Muscle layer of colon (tissue), 2 donors: ENCODE results near the gene ZCCHC17.

ENCODE experiments used
- H3K27ac ChIP-seq: one replicate; pipeline ENCODE4 v1.7.0; 2013; ENCODE audit warnings: low read depth, mild to moderate bottlenecking, low read length, moderate library complexity
- H3K27me3 ChIP-seq, 2 donors: one replicate each; pipeline ENCODE4 v1.7.0; 2013; ENCODE audit warnings: low read length in 2 of 2, mild to moderate bottlenecking in 2 of 2; ENCODE audit not compliant: insufficient read depth in 2 of 2, control insufficient read depth in 1 of 2
- H3K36me3 ChIP-seq: one replicate; pipeline ENCODE4 v1.7.0; 2013; ENCODE audit warnings: mild to moderate bottlenecking, low read length; ENCODE audit not compliant: insufficient read depth
- H3K4me1 ChIP-seq: one replicate; pipeline ENCODE4 v1.7.0; 2013; ENCODE audit warnings: mild to moderate bottlenecking, low read length; ENCODE audit not compliant: insufficient read depth
- H3K4me3 ChIP-seq, 2 donors: one replicate each; pipeline ENCODE4 v1.7.0; 2013; ENCODE audit warnings: low read length in 2 of 2, low read depth in 1 of 2, mild to moderate bottlenecking in 1 of 2, moderate library complexity in 1 of 2
- H3K9ac ChIP-seq: one replicate; pipeline ENCODE4 v1.7.0; 2013; ENCODE audit warnings: low read length
- H3K9me3 ChIP-seq: one replicate; pipeline ENCODE4 v1.7.0; 2013; ENCODE audit warnings: mild to moderate bottlenecking, low read length
- donor health status: abdominal sarcoma.
- donor health status: Adenocarcinoma of cecum.

Gene ZCCHC17

GRCh38 chr1:31412732-31413404 lies 116.0 kb downstream of the ZCCHC17 start, which contains the start of gene SERINC2:
Gene SERINC2 (plus strand): TSS chr1:31413213. CDS start chr1:31413266, 53 bp downstream.
- peak within 1 kb of the TSS; percentile 42 to 55 for H3K4me3 ChIP-seq
- H3K9ac ChIP-seq, result no peak within 1 kb of the TSS
- H3K27me3 ChIP-seq, result peaks cover 26 to 56% of the 10 kb centered on the region in 2 donors
- no peaks in the 10 kb centered on the region for H3K4me1 ChIP-seq
- no peaks in the 10 kb centered on the region for H3K36me3 ChIP-seq
- H3K27ac ChIP-seq, result no peak within 1 kb of the TSS
- no peaks in the 10 kb centered on the region for H3K9me3 ChIP-seq

GRCh38 chr1:31413405-31414001 lies 116.7 kb downstream of the ZCCHC17 start:
- Histone ChIP-seq H3K4me1 (no peaks in the 10 kb centered on the region), H3K9ac (no peak overlapping the region), H3K27me3 (peaks cover 26 to 56% of the 10 kb centered on the region in 2 donors), H3K9me3 (no peaks in the 10 kb centered on the region), H3K27ac (no peak overlapping the region), H3K4me3 (peak overlapping the region; percentile 42 to 55), H3K36me3 (no peaks in the 10 kb centered on the region)
